Stimulated activated CD4-positive, alpha-beta T cell treated with anti-CD3 and anti-CD28 coated beads, TNF-alpha, amount 100 ng/mL, for 1 hour (primary cell): Measurements from ENCODE around the gene SMPD3.
A peak's percentile ranks its signal among the peaks of the same experiment; 100 is the strongest.

Experiments used
- DNase-seq, 3 donors: peaks; one replicate each; pipeline ENCODE4 v3.0.0-alpha.2; 2020; ENCODE audit warnings: low read depth in 3 of 3, low spot score in 1 of 3

The SMPD3 gene

DNA sequence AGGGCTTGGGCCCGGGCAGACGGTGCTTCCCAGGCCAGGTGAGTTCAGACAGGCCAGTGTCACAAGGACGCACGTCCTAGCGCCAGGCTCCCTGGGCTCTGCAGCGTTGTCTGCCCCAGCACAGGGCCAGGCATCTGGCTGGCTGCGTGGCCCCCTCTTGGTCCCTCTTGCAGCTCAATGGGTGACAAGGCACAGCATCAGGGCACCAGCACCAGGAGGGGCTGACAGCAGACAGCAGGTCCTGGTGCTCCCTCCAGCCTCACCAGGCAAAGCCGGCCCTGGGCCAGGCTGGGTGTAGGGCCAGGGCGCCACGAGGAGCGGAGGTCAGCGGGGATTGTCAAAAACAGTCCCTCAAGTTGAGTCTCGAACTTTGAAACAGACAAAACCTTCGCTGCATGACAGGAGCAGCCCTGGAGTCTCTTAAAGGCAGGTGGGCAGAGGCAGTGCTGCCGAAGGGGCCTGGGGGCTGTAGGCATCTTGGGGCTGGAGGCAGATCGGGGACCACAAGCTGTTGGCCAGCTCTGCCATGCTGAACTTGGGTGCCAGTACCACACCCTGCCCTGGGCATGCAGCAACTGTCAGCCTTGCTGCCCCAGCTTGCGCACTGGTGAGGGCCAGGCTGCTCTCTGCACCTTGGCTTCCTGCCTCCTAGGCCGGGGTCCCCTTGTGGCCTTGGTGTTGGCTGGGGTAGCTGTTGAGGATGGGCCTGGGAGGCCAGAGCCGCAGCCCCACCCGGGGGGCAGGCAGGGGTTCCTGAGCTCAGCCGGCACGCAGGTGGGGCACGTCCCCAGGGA lies 88.7 kb downstream of the SMPD3 start:
- no peak for DNase-seq

DNA sequence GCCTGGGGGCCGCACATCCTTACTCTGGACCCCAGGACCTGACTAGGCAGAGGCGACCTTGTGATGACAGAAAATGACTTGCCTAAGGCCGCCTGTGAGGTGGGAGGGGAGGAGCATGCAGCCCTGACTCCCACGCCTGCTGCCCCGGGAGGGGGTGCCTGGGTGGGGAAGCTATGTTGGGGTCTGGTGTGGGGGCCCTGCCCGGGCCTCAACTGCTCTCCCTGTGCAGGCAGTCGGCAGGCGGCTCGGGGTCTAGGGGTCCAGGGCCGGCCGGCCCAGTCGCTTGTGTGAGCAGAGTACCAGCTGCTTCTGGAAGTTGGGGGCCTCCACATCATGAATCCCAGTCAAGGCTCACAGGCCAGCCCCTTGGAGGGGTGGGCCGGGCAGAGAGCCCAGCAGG lies 89.4 kb downstream of the SMPD3 start:
- DNase-seq = no peak

DNA sequence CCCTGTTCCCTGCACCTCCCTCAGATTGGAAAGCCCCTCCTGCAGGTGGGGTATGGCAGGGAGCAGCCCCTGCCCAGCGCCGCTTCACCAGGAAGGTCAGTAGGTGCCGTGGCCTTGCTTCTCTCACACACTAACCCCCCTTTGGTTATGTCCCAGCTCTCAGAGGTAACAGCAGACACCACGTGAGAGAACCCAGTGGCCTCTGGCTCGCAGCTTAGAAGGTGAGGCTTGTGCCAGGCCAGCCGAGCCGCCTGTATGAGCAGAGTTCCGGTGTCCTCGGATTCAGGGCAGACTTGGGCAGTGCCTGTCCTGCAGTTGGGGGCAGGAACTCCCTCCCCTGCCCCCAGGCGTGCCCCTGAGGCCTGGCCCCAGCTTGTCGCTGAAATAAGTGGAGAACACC lies 90.4 kb downstream of the SMPD3 start:
- DNase-seq = no peak

DNA sequence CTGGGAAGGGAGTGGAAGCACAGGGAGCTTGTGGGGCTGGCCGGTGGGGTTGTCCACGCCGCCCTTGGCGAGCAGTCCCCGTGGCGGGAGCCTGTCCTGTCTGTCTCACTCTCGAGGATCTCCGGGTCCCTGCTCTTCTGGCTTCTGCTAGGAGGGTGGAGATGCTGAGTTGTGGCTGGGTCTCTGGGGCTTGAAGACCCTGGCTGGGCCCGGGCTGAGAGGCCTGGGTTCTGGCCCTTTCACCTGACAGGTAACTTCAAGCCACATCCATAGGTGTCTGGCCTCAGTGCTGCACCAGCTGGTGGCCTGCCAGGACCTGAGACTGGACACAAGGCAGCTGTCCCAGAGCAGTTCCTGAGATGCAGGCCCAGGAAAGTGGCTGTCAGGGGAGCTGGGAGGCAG lies 90.8 kb downstream of the SMPD3 start:
- DNase-seq = no peak

DNA sequence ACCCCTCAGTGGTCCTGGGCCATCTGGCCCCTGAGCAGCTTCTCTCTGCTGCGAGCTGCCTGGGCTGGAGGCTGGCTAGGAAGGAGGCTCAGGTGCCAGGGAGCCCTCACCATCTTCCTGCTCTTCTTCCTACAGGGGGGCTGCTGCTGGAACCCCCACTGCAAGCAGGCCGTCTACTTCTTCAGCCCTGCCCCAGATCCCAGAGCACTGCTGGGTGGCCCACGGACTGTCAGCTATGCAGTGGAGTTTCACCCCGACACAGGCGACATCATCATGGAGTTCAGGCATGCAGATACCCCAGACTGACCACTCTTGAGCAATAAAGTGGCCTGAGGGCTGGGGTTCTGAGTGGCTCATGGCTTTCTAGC lies 91.4 kb downstream of the SMPD3 start:
- no peak for DNase-seq

DNA sequence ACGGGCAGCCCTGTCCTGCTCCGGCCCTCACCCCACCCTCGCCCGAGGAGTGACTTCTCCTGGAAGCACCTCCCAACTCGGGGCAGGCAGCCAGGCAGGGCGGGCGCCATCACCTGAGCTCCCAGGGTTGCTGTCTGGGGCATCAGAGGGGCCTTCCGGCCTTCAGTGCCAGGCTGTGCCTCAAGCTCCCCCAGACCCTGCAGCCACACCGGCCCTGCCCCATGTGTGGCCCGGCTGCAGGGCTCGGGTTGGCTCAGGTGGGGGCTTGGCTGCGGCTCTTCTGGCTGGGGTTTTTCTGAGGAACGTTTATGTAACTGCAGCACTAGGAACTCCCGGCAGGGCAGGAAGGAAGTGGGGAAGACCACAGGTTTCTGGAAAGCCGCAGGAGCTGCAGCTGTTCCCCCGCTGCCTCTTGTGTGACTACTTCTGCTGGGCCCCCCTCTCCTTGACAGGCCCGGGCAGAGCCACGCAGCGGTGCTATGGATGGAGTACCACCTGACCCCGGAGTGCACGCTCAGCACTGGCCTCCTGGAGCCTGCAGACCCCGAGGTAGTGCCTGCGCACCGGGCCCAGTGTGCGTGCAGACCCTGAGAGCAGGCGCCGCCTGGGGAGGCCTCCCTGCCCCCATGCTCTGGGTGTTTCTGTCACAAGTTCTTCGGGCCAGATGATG lies 91.9 kb downstream of the SMPD3 start:
- DNase-seq = peak in 2 of 3 donors; percentile 18

DNA sequence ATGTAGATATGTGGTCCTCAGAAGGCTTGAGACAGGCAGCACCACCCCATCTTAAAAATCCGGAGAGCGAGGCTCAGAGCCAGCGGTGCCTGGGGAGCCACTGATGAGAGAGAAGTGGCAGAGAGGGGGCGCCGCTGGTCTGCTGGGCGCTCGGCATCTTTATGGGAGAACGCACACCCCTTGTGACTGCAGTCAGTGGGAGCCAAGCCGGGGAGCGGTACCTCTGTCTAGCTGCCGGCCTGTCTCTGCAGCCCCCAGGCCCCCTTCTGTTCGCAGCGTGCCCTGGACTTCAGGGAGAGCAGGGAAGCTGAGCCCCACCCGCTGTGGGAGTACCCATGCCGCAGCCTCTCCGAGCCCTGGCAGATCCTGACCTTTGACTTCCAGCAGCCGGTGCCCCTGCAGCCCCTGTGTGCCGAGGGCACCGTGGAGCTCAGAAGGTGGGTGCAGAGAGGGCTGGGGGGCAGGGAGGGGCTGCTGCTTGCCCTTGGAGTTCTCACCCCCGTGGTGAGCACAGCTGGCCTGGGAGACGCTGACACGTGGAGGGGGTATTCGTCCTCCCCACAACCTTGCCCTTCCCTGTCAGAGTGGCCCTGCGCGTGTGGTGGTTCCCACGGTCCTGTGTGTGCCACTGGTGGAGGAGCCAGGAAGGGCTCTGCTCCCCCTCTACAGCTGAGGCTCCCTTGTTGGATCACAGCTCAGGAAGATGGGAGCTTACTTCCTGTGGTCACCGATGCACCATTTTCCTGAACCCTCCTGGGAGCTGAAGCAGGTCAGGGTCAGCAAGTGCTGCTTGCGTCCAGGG lies 92.7 kb downstream of the SMPD3 start:
- no peak for DNase-seq

DNA sequence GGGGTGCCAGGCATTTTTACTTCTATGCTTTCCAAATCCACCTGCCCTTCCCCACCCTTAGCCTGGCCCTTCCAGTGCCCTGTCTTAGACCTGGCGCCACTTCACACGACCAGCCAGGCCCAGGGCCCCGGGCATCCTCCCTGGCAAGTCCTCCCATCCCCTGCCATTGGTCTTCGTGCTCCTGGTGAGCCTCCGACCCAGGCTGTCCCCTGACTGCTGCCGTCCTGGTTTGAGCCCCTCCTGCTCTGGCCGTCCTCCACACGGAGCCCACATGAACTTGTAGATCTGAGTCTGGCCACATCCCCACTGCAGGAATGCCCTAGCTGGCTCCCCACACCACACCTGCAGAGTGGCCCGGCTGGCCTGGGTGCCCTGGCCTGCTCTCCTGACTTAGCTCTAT lies 93.5 kb downstream of the SMPD3 start:
- no peak for DNase-seq

DNA sequence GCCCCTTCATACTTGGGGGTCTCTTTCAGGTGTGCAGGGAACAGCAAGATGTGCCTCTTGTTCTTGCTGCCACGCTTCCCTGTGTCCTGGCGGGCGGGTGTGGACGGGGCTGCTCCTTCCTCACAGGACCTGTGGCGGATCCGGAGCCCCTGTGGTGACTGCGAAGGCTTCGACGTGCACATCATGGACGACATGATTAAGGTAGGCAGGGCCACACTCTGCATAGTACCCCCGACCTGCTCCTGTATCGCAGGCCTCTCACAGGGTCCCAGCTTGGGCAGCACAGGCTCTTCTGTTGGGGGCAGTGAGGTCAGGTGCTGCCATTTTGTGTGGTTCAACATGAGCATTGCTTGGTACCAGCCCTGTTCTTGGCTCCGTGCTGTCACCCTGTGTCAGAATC lies 94.9 kb downstream of the SMPD3 start:
- DNase-seq = no peak

DNA sequence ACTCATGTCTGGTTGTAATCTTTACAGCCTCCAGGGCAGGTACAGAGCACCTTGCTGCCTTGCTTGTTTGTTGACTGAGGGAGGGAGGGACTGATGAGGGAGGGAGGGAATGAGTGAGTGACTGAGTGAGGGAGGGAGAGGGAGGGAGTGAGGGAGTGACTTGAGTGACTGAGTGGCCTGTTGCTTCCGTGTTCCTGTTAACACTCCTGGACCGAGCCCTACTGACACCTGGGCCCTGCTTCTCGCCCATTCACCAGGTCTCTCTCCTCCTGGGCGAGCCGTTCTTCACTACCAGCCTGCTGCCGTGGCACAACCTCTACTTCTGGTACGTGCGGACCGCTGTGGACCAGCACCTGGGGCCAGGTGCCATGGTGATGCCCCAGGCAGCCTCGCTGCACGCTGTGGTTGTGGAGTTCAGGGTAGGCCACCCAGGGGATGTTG lies 96.3 kb downstream of the SMPD3 start:
- DNase-seq = no peak

DNA sequence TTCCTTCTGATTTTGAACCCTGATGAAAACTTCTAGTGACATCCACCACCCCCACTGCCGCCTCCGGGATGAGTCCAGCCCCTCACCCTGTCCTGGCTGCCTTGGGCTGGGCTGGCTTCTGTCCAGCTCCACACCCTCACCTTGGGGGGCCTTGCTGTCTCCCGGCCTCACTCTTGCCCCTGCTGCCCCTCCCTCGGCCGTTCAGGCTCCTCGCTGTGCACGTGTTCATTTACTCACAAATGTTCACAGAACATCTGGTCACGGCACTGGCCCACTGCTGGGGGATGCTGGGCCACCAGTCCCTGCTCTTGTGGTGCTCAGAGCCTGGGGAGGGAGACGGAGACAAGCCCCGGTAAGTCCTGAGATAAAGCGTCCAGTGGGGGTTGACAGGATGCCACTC lies 96.8 kb downstream of the SMPD3 start:
- DNase-seq = no peak

DNA sequence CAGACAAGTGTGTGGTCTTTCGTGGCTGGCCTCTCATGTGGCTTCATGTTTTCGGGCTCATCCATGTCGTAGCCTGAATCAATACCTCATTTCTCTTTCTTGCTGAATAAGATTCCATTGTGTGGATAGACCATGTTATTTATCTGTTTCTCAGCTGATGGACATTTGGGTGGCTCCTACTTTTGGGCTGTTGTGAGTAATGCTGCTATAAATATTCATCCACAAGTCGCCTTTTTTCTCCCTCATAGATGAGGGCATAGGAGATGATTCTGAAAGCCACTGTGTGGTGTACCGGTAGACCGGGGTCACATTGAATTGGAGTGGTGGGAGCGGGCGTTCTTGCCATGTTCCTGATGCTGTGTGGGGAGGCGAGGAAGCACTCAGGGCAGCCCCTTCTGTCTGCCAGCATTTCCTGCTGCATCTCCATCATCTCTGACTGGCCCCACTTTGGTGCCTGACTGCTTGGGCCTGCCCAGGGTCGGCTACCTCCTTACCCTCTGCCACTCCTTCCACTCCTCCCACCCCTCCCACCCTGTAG lies 97.4 kb downstream of the SMPD3 start:
- DNase-seq = no peak

DNA sequence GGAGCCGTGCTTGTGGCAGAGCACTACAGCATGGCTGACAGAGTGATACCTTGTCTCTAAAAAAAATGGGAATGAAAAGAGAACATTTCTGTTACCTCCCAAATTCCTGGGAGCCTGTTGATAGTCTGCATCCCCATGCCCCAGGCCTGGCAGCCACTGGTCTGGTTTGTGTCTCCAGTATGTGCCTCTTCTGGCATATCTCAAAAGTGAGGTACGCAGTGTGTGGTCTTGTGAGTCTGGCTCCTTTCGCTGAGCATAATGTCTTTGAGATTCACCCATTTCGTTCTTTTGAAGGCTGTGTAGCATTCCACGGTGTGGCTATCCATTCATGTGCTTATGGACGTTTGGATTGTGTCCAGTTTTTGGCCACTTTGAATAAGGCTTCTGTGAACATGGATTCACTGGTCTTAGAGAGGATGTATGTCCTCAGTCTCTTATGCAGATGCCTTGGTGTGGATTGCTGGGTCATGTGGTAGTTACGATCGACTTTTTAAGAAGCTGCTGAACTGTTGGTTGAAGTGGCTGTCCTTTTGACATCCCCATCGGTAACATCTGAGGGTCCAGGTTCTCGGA lies 98.4 kb downstream of the SMPD3 start:
- DNase-seq = no peak

DNA sequence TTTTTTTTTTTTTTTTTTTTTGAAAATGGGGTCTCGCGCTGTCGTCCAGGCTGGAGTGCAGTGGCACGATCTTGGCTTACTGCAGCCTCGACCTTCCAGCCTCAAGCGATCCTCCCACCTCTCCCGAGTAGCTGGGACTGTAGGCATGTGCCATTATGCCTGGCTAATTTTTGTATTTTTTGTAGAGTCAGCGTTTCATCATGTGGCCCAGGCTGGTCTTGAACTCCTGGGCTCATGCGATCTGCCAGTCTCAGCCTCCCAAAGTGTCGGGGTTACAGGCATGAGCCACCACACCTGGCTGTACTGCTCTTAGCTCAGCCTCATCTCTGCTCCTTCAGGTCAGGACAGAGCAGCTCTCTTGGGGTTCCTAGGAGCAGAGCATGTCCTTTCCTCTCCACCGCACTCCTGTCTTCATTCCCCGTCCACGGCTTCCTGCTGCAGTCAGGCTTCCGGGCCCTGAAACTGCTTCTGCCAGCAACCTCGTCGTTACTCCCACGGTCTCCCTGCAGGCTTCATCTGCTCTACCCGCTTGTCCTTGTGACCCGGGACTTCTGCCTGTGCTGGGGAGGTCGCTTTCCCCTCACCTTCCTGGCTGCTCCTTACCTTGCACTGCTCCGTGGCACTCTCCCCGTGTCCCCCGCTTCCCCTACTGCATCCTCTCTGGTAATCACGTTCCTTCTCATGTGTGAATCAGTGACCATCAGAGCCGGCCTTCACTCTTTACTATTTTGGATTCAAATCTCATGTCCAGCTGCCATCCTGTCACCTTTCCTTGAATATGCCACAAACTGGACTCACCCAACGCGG lies 99.5 kb downstream of the SMPD3 start:
- DNase-seq = no peak

DNA sequence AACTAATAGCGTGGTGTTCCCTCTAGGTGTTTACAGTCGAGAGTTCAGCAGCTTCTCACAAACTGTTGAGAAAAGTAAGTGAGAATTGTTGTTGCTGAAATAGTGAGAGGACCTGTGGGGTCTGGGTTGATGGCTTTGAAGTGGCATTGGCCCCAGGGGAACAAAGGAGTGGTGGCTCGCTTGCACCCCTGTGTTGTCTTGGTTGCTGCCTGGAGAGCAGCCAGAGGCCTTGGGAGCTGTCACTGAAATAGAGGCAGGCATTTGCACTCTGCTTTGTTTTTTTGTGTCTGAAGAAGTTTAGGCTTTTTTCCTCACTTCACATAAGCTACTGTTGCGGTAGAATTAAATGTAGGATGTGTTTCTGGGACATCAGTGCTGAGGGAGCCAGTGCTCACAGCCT lies 100.7 kb downstream of the SMPD3 start:
- no peak for DNase-seq

DNA sequence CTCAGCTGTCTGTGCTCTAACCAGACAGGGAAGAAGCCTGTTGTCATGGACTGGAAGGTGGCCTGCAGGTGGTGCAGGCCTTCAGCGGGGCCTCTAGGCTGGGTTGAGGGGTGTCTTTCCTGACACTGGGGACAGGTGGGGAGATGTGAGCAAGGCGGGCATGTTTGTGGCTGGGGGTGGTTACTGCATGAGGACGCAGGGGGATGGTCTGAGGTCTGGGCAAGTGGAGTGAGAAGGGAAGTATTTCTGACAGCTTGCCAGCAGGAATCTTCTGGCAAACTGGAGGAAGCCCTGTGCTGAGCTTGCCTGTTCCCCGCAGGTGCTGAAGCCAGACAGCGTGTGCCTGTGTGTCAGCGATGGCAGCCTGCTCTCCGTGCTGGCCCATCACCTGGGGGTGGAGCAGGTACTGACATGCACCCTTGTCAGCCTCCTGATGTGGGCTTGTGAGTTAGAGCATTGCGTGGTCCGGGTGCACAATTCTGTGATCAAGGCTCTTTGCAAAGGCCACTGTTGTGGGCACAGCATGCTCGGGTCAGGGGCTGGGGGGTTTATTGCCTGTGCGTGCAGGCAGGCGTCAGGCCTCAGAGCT lies 101.3 kb downstream of the SMPD3 start:
- no peak for DNase-seq

DNA sequence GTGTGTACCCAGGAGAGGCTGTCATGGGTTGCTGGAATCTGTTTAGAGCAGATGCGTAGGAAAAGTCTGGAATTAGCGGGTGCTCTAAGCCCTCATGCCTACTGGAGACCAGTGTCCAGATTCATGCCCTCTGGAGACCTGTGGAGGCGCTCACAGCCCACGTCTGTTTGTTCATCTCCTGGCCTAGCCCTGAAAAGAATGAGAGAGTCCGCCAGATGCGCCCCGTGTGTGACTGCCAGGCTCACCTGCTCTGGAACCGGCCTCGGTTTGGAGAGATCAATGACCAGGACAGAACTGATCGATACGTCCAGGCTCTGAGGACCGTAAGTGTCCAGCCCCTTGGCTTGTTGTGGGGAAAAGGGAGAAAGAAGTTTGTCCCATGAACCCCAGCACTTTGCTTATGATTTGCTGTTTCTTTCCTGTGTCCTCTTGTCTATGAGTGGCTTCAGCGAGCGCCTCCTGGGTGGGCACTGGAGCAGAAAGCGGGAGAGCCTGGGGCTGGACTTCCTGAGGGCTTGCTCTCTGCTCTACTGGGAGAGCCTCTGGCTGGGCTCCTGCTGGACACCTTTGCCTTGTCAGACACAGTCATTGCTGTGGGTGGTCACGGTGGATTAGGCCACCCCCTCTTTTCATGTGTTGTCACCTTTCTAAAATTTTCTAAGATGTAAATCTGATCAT lies 102.2 kb downstream of the SMPD3 start:
- no peak for DNase-seq

DNA sequence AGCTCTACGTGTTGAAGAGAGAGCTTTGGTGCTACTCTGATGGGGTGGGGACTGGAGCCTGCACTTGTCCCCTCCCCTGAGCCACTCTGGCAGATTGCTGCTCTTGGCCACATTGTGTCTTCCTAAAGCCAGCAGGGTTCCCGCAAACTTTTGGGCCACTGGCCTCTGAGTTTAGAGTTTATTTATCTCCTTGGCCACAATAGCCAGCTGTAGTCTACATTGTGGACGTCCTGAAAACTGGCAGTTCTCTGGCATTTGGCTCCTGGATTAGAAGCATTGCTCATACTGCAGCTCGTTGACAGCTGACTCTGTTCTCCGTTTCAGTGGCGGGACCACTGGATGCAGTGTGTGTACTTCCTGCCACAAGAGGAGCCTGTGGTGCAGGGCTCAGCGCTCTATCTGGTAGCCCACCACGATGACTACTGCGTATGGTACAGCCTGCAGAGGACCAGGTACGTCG lies 102.9 kb downstream of the SMPD3 start:
- no peak for DNase-seq

DNA sequence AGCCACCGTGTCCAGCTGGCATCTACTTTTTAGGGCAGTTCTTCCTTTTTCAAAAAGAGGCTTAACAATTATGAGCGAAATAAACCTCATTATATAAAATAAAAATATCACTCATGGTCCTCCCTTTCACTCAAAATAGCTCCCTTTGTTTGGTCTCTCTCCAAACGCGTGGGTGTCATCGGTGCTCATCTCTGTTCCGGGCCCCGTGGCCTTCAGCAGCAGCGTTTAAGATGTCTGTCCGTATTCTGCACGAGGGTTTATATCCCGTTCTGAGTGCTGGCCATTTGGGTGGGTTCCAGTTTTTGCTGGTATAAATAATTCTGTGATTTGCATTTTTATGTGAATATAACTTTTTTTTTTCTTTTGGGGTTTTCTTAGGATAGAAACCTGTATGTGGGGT lies 104.1 kb downstream of the SMPD3 start:
- no peak for DNase-seq

DNA sequence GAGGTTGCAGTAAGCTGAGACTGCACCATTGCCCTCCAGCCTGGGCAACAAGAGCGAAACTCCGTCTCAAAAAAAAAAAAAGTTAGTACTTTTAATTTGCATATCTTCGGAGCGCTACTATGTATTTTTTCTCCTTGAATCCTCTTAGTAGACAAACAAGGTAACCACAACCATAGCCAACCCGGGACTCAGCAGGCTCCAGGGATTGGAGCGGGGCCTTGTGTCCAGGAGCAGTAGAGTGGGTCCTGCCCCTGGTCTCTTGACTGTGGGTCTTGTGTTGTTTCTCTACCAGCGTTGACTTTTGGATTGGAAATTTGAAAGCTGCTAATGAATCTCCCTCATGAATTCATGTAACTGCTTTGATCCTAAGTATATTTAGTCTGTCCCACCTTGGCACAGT lies 105.2 kb downstream of the SMPD3 start:
- no peak for DNase-seq
